GM10266 (cell line): ENCODE results near the gene COL1A2.

Source experiments
- DNase-seq: peaks from one replicate; pipeline ENCODE4 v3.0.0; 2012; ENCODE audit errors: extremely low spot score
- CTCF ChIP-seq: IDR thresholded peaks from 2 replicates; pipeline ENCODE4 v1.5.1; 2012; ENCODE audit warnings: mild to moderate bottlenecking, low read depth; ENCODE audit not compliant: control insufficient read depth, insufficient read depth; ENCODE audit errors: missing control alignments

The COL1A2 gene

GRCh38 chr7:94431176-94431575 lies 36.5 kb downstream of the COL1A2 start:
- DNase-seq = no peak
- TF ChIP-seq CTCF = no peak

GRCh38 chr7:94431619-94432280 lies 37.1 kb downstream of the COL1A2 start:
- no peak for DNase-seq
- TF ChIP-seq CTCF = no peak

- no peak for TF ChIP-seq CTCF
- DNase-seq = no peak
Observed at GRCh38 chr7:94432281-94432670, 37.6 kb downstream of the COL1A2 start.

GRCh38 chr7:94432817-94433216 lies 38.1 kb downstream of the COL1A2 start:
- TF ChIP-seq CTCF = no peak

GRCh38 chr7:94433224-94433623 lies 38.5 kb downstream of the COL1A2 start:
- TF ChIP-seq CTCF = no peak
- no peak for DNase-seq

More at GRCh38 chr7:94432817-94433216, 38.1 kb downstream of the COL1A2 start:
- DNase-seq = no peak

GRCh38 chr7:94434042-94434441 lies 39.3 kb downstream of the COL1A2 start:
- no peak for DNase-seq
- no peak for TF ChIP-seq CTCF

GRCh38 chr7:94436018-94436604 lies 41.4 kb downstream of the COL1A2 start:
- peak; percentile 74 for TF ChIP-seq CTCF
- peak; percentile 42 for DNase-seq
